Hepatocyte (in vitro differentiated cells): Measurements from ENCODE around the gene TRAF1.

Experiments
- CTCF ChIP-seq: fragments of 200-600 bp; sonication (generic); IDR thresholded peaks from 2 replicates; pipeline ENCODE4 v1.5.1; 2016; ENCODE audit warnings: antibody characterized with exemption, mild to moderate bottlenecking; ENCODE audit not compliant: poor library complexity
- EZH2 ChIP-seq: fragments of 200-600 bp; sonication (generic); IDR thresholded peaks from 2 replicates; pipeline ENCODE4 v1.6.1; 2016; ENCODE audit warnings: antibody characterized with exemption, mild to moderate bottlenecking, borderline replicate concordance
- EZH2phosphoT487 ChIP-seq: fragments of 200-600 bp; sonication (generic); IDR thresholded peaks from one replicate; pipeline ENCODE4 v1.6.1; 2018; ENCODE audit warnings: antibody characterized with exemption, mild to moderate bottlenecking, low read depth, moderate library complexity; ENCODE audit not compliant: unreplicated experiment, severe bottlenecking

- TF ChIP-seq CTCF (no peak), EZH2 (no peak), EZH2phosphoT487 (no peak)
These were observed 14.6 kb upstream of the TRAF1 start for GRCh38 chr9:120941046-120941770.
